A549 (cell line): ENCODE results near the gene IARS1. TPM values are rescaled to one million over a fixed set of nuclear protein-coding genes. Genes with fewer than 3 reads are reported as not detected.

Experiments
- ATAC-seq, 2 experiments: fragments of 200-7000 bp in 1 of 2; fragments of >200 bp in 1 of 2; cut with Nextera tagmentation in 1 of 2; cut with Tn5 transposase in 1 of 2; 3 replicates each; pipeline versions ENCODE4 v1.8.0 to v1.9.1; 2018 to 2020; ENCODE audit warnings: mild to moderate bottlenecking in 1 of 2, moderate library complexity in 1 of 2
- CTCF ChIA-PET: fragments of 300-600 bp; sonication (Branson Sonifier 250); formaldehyde crosslinking; extraction: SDS; loops from one replicate; lab custom pipeline; 2021; ENCODE audit warnings: antibody characterized with exemption, inconsistent platforms; lab: Yijun Ruan, JAX
- POLR2A ChIA-PET: fragments of 350-600 bp; formaldehyde crosslinking; extraction: SDS; loops from one replicate; lab custom pipeline; 2021; ENCODE audit warnings: antibody characterized with exemption, inconsistent platforms; lab: Yijun Ruan, JAX
- DNase-seq, 2 experiments: peaks; one replicate each; pipeline versions ENCODE4 v3.0.0 to v3.0.0-alpha.2; 2011 to 2016; ENCODE audit warnings: low read depth in 1 of 2, low spot score in 1 of 2
- FAIRE-seq: peaks from 2 replicates; lab custom pipeline; 2011; peaks lifted over from hg19 to GRCh38; lab: Jason Lieb, UNC
- H3K27ac ChIP-seq, 2 experiments: fragments of >200 bp; sonication (Bioruptor Twin); formaldehyde crosslinking; 3 replicates each; pipeline ENCODE4 v1.5.1; 2016 to 2017
- H3K4me1 ChIP-seq: fragments of >200 bp; sonication (Bioruptor Twin); formaldehyde crosslinking; 3 replicates; pipeline ENCODE4 v1.6.1; 2016
- H3K4me2 ChIP-seq: fragments of >200 bp; sonication (Bioruptor Twin); formaldehyde crosslinking; 3 replicates; pipeline ENCODE4 v1.6.1; 2016
- H3K4me3 ChIP-seq: fragments of >200 bp; sonication (Bioruptor Twin); formaldehyde crosslinking; 3 replicates; pipeline ENCODE4 v1.5.1; 2016
- H3K9me3 ChIP-seq: fragments of >200 bp; sonication (Bioruptor Twin); formaldehyde crosslinking; 3 replicates; pipeline ENCODE4 v1.6.1; 2016
- BCL3 ChIP-seq: fragments of >200 bp; sonication (Bioruptor Twin); formaldehyde crosslinking; IDR thresholded peaks from 3 replicates; pipeline ENCODE4 v1.6.1; 2016
- BHLHE40 ChIP-seq: IDR thresholded peaks from 2 replicates; pipeline ENCODE4 v1.6.1; 2012; ENCODE audit warnings: low read depth, low read length, inconsistent platforms
- CBX2 ChIP-seq: fragments of 200-600 bp; sonication (generic); IDR thresholded peaks from 2 replicates; pipeline ENCODE4 v1.6.1; 2016; ENCODE audit warnings: low read depth, mild to moderate bottlenecking, borderline replicate concordance
- CBX8 ChIP-seq: fragments of 200-600 bp; sonication (generic); IDR thresholded peaks from 2 replicates; pipeline ENCODE4 v1.6.1; 2016
- CHD4 ChIP-seq: fragments of 200-600 bp; sonication (generic); IDR thresholded peaks from 2 replicates; pipeline ENCODE4 v1.6.1; 2016; ENCODE audit warnings: antibody characterized with exemption, mild to moderate bottlenecking, borderline replicate concordance
- E2F6 ChIP-seq: IDR thresholded peaks from 2 replicates; pipeline ENCODE4 v1.6.1; 2012; ENCODE audit warnings: low read depth, borderline replicate concordance
- EHMT2 ChIP-seq: fragments of 200-600 bp; sonication (generic); IDR thresholded peaks from 2 replicates; pipeline ENCODE4 v1.6.1; 2016; ENCODE audit warnings: antibody characterized with exemption, low read depth, mild to moderate bottlenecking, moderate library complexity
- EP300 ChIP-seq, 2 experiments: fragments of >200 bp; sonication (Bioruptor Twin); formaldehyde crosslinking; IDR thresholded peaks; 2 replicates in 1 of 2; 3 replicates in 1 of 2; pipeline ENCODE4 v1.6.1; 2016 to 2017
- FOXS1 ChIP-seq: fragments of 250-450 bp; sonication (Bioruptor Pico); IDR thresholded peaks from 2 replicates; pipeline ENCODE4 v1.5.0; 2020; ENCODE audit warnings: mild to moderate bottlenecking, moderate library complexity
- GATA3 ChIP-seq: IDR thresholded peaks from 2 replicates; pipeline ENCODE4 v1.6.1; 2012; ENCODE audit warnings: borderline replicate concordance
- HDAC2 ChIP-seq: fragments of 200-600 bp; sonication (generic); IDR thresholded peaks from 2 replicates; pipeline ENCODE4 v1.6.1; 2016
- HES2 ChIP-seq: fragments of >200 bp; sonication (Bioruptor Twin); formaldehyde crosslinking; IDR thresholded peaks from 2 replicates; pipeline ENCODE4 v1.6.1; 2016
- HEYL ChIP-seq: fragments of 250-450 bp; sonication (Bioruptor Pico); IDR thresholded peaks from 2 replicates; pipeline ENCODE4 v1.8.0; 2021; ENCODE audit warnings: mild to moderate bottlenecking, moderate library complexity
- HMGXB4 ChIP-seq: fragments of 250-450 bp; sonication (Bioruptor Pico); IDR thresholded peaks from 2 replicates; pipeline ENCODE4 v1.5.0; 2021; ENCODE audit warnings: mild to moderate bottlenecking, moderate library complexity, borderline replicate concordance
- HOXA7 ChIP-seq: fragments of 250-450 bp; sonication (Bioruptor Pico); IDR thresholded peaks from 2 replicates; pipeline ENCODE4 v1.5.0; 2020; ENCODE audit warnings: mild to moderate bottlenecking, moderate library complexity
- HOXB13 ChIP-seq: fragments of 250-450 bp; sonication (Bioruptor Pico); IDR thresholded peaks from 2 replicates; pipeline ENCODE4 v1.5.0; 2020; ENCODE audit warnings: low read depth, mild to moderate bottlenecking, moderate library complexity
- HOXB5 ChIP-seq: fragments of 250-450 bp; sonication (Bioruptor Pico); IDR thresholded peaks from 2 replicates; pipeline ENCODE4 v1.5.0; 2020; ENCODE audit warnings: mild to moderate bottlenecking, moderate library complexity
- MAFK ChIP-seq: fragments of 450-650 bp; IDR thresholded peaks from 2 replicates; pipeline ENCODE4 v1.6.1; 2014; ENCODE audit not compliant: partially characterized antibody
- MAZ ChIP-seq: fragments of 150-350 bp; IDR thresholded peaks from 2 replicates; pipeline ENCODE4 v1.6.1; 2014; ENCODE audit warnings: antibody characterized with exemption, low read depth, low read length, borderline replicate concordance
- NR3C1 ChIP-seq: fragments of >200 bp; sonication (Bioruptor Twin); formaldehyde crosslinking; IDR thresholded peaks from 3 replicates; pipeline ENCODE4 v1.6.1; 2017
- POLR2A ChIP-seq: IDR thresholded peaks from 2 replicates; pipeline ENCODE4 v1.6.1; 2012; ENCODE audit warnings: mild to moderate bottlenecking, low read length
- POLR2AphosphoS2 ChIP-seq: conservative IDR thresholded peaks from 2 replicates; pipeline ENCODE4 v1.6.1; 2012; ENCODE audit warnings: low read length, improper control_type of control experiment, inconsistent platforms
- RARB ChIP-seq: fragments of 250-450 bp; sonication (Bioruptor Pico); IDR thresholded peaks from 2 replicates; pipeline ENCODE4 v1.8.0; 2021; ENCODE audit warnings: mild to moderate bottlenecking, moderate library complexity
- SREBF2 ChIP-seq: fragments of 450-650 bp; IDR thresholded peaks from 2 replicates; pipeline ENCODE4 v1.6.1; 2014; ENCODE audit warnings: mild to moderate bottlenecking, moderate library complexity
- TP53 ChIP-seq: fragments of 250-450 bp; sonication (Bioruptor Pico); IDR thresholded peaks from 2 replicates; pipeline ENCODE4 v1.5.0; 2021; ENCODE audit warnings: mild to moderate bottlenecking, moderate library complexity
- ZC3H11A ChIP-seq: fragments of 450-650 bp; IDR thresholded peaks from 2 replicates; pipeline ENCODE4 v1.6.1; 2014; ENCODE audit warnings: antibody characterized with exemption, mild to moderate bottlenecking
- ZNF302 ChIP-seq: fragments of 250-450 bp; sonication (Bioruptor Pico); IDR thresholded peaks from 2 replicates; pipeline ENCODE4 v1.9.0; 2021; ENCODE audit warnings: inconsistent platforms, mild to moderate bottlenecking, moderate library complexity
- WGBS: methylation state at CpG from one replicate; pipeline ENCODE4 v1.1.6; 2017; ENCODE audit errors: missing lambda C conversion rate; 5-methylcytosine and 5-hydroxymethylcytosine counted together
- polyA plus RNA-seq, 4 experiments: library from polyadenylated mRNA; depleted of rRNA in 3 of 4; stranded (reverse); fragments of >200 nt; fragmentation: RNase III in 1 of 4; extraction: RNeasy Plus Mini Kit Qiagen cat#74134 plus additional on column Dnase treatment in 1 of 4; gene quantifications; 2 replicates in 3 of 4; 3 replicates in 1 of 4; pipeline ENCODE4 v1.2.3, GENCODE V29; 2011 to 2017

Gene IARS1
- polyA plus RNA-seq, 2 of the 4 experiments (the other 2 are of a cell fraction) = 121 to 244 TPM

GRCh38 chr9:92308893-92309292, 15.4 kb upstream of the IARS1 start:
- H3K4me1 ChIP-seq = no peaks in the 10 kb centered on the region
- ATAC-seq (no peak), FAIRE-seq (no peak), DNase-seq (no peak)
- ChIA-PET POLR2A (interaction anchor here (0.9 kb wide), 1 partner anchor 11 kb away, joined by 4 read pairs; no protein-coding TSS in a partner anchor), CTCF (interaction anchor here (1.0 to 2.5 kb wide), 4 partner anchors 9 to 325 kb away, joined by 3 to 7 read pairs (median 4); partner anchors contain the start of gene CENPP)
- H3K27ac ChIP-seq = no peak overlapping the region
- H3K4me2 ChIP-seq = no peak overlapping the region
- no peaks in the 10 kb centered on the region for H3K9me3 ChIP-seq
- H3K4me3 ChIP-seq = no peak overlapping the region
- TF ChIP-seq SREBF2 (no peak), TP53 (CRISPR knock-in tag) (no peak), EHMT2 (no peak), ZNF302 (CRISPR knock-in tag) (no peak), POLR2AphosphoS2 (no peak), GATA3 (no peak), HOXB5 (CRISPR knock-in tag) (no peak), EP300 (IDR thresholded peaks at IDR 0.05) (no peak), HOXB13 (no peak), NR3C1 (no peak), CBX2 (no peak), POLR2A (no peak), BHLHE40 (no peak), FOXS1 (CRISPR knock-in tag) (no peak)
- TF ChIP-seq, all 56 proteins: peak for 0

GRCh38 chr9:92300936-92301335, 7.4 kb upstream of the IARS1 start:
- no peak for FAIRE-seq
- H3K4me2 ChIP-seq = no peak overlapping the region
- TF ChIP-seq MAFK = peak; percentile 93
- no peak for TF ChIP-seq E2F6
- no peak for DNase-seq
- H3K4me3 ChIP-seq = no peak overlapping the region
- no peaks in the 10 kb centered on the region for H3K4me1 ChIP-seq
- 32% methylated on average over 1 of the region's 1 CpG for WGBS
- H3K9me3 ChIP-seq = no peaks in the 10 kb centered on the region
- POLR2A ChIA-PET = no interaction called here
- no peak for ATAC-seq
- CTCF ChIA-PET = interaction anchor here (1.1 to 4.8 kb wide), 4 partner anchors 9 to 333 kb away, joined by 3 to 24 read pairs (median 4); no protein-coding TSS in a partner anchor
- no peak overlapping the region for H3K27ac ChIP-seq

GRCh38 chr9:92299116-92299515, 5.6 kb upstream of the IARS1 start:
- 42% methylated on average over 1 of the region's 1 CpG for WGBS
- no peak for ATAC-seq
- POLR2A ChIA-PET = no interaction called here
- no peak for TF ChIP-seq HOXA7 (CRISPR knock-in tag)
- no peak for TF ChIP-seq HES2
- no peak for TF ChIP-seq CHD4
- TF ChIP-seq RARB = no peak
- no peak for TF ChIP-seq HOXB5 (CRISPR knock-in tag)
- TF ChIP-seq CBX8 = no peak
- TF ChIP-seq E2F6 = no peak
- no peak for TF ChIP-seq EP300 (IDR thresholded peaks at IDR 0.05)
- no peak for TF ChIP-seq BHLHE40
- no peak for TF ChIP-seq HEYL (CRISPR knock-in tag)
- TF ChIP-seq BCL3 = no peak
- no peak for TF ChIP-seq HDAC2
- TF ChIP-seq ZC3H11A = no peak
- no peak for TF ChIP-seq HMGXB4 (CRISPR knock-in tag)
- no peak for TF ChIP-seq MAZ
- CTCF ChIA-PET = interaction anchor here (0.7 to 4.8 kb wide), 4 partner anchors 10 to 336 kb away, joined by 3 to 24 read pairs (median 4); no protein-coding TSS in a partner anchor
- DNase-seq = no peak
- no peak overlapping the region for H3K4me2 ChIP-seq
- no peak overlapping the region for H3K27ac ChIP-seq
- peaks cover 8% of the 10 kb centered on the region; the same call in 2 of the 3 replicates for H3K4me1 ChIP-seq
- no peak overlapping the region for H3K4me3 ChIP-seq
- no peak for FAIRE-seq
- H3K9me3 ChIP-seq = no peaks in the 10 kb centered on the region
